ENCODE results near the gene KHNYN.

GRCh38 chr14:24439830-24440605, 10.3 kb downstream of the KHNYN start:
- TF ChIP-seq EZH2phosphoT487 (IDR thresholded peaks at IDR 0.05; ENCODE audit: borderline replicate concordance, low read depth, low read length), result no peak
- TF ChIP-seq, protein P1, sequence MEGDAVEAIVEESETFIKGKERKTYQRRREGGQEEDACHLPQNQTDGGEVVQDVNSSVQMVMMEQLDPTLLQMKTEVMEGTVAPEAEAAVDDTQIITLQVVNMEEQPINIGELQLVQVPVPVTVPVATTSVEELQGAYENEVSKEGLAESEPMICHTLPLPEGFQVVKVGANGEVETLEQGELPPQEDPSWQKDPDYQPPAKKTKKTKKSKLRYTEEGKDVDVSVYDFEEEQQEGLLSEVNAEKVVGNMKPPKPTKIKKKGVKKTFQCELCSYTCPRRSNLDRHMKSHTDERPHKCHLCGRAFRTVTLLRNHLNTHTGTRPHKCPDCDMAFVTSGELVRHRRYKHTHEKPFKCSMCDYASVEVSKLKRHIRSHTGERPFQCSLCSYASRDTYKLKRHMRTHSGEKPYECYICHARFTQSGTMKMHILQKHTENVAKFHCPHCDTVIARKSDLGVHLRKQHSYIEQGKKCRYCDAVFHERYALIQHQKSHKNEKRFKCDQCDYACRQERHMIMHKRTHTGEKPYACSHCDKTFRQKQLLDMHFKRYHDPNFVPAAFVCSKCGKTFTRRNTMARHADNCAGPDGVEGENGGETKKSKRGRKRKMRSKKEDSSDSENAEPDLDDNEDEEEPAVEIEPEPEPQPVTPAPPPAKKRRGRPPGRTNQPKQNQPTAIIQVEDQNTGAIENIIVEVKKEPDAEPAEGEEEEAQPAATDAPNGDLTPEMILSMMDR (conservative IDR thresholded peaks at IDR 0.05; ENCODE audit: low read length), result no peak
